ENCODE measurements around the gene MAP2K6.

- TF ChIP-seq RAD21 (IDR thresholded peaks at IDR 0.05; ENCODE audit: insufficient read depth, low read depth, low read length) = no peak
- TF ChIP-seq, protein P1, sequence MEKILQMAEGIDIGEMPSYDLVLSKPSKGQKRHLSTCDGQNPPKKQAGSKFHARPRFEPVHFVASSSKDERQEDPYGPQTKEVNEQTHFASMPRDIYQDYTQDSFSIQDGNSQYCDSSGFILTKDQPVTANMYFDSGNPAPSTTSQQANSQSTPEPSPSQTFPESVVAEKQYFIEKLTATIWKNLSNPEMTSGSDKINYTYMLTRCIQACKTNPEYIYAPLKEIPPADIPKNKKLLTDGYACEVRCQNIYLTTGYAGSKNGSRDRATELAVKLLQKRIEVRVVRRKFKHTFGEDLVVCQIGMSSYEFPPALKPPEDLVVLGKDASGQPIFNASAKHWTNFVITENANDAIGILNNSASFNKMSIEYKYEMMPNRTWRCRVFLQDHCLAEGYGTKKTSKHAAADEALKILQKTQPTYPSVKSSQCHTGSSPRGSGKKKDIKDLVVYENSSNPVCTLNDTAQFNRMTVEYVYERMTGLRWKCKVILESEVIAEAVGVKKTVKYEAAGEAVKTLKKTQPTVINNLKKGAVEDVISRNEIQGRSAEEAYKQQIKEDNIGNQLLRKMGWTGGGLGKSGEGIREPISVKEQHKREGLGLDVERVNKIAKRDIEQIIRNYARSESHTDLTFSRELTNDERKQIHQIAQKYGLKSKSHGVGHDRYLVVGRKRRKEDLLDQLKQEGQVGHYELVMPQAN (conservative IDR thresholded peaks at IDR 0.05) = no peak
- TF ChIP-seq EZH2 (IDR thresholded peaks at IDR 0.05; ENCODE audit: borderline replicate concordance, control insufficient read depth, low read depth, low read length) = no peak
- no peak for TF ChIP-seq CHD4 (IDR thresholded peaks at IDR 0.05)
- no peak for TF ChIP-seq ZZZ3 (IDR thresholded peaks at IDR 0.05; ENCODE audit: control insufficient read depth, insufficient read length, low read depth)
Measured at GRCh38 chr17:69534235-69534621, 119.7 kb downstream of the MAP2K6 start.
